ENCODE data around the gene PAX5.

Gene PAX5

DNA sequence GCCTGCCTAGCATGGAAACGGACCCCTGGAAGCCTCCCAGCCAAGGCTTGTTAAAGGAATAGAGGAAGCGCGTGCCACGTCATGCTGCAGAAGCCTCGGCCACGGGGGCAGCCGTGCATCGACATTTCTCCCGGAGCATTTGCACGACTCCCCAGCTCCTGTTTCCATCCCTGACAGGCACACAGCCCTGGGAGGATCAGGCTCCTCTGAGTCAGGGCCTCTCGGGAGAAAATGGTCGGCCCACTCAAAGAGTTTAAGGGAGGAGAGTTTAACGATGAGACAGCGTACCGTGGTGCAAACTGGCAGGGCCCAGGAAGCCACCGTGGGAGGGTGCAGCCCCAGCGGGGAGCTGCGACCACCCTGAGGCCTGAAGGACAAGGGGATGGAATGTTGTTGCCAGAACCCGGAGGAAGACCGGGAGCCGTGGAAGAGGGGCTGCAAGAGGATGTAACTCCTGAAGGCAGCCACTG is 213.6 kb downstream of the PAX5 start:
- Histone ChIP-seq H3K27ac (no peak overlapping the region), H3K9ac (no peak overlapping the region), H3K4me1 (ENCODE audit: low read depth, poor library complexity, severe bottlenecking) (no peaks in the 10 kb centered on the region), H2AFZ (ENCODE audit: low read depth) (no peak overlapping the region), H3K27me3 (ENCODE audit: insufficient read depth, low read depth) (no peaks in the 10 kb centered on the region; the same call in 1 of the 2 replicates), H3K4me3 (IDR thresholded peaks at IDR 0.05; ENCODE audit: insufficient read depth, low read depth, low read length) (no peak overlapping the region), H3K36me3 (ENCODE audit: insufficient read depth) (no peaks in the 10 kb centered on the region), H4K20me1 (ENCODE audit: insufficient read depth) (no peaks in the 10 kb centered on the region), H3K79me2 (ENCODE audit: insufficient read depth, low read depth) (no peaks in the 10 kb centered on the region), H3K4me2 (no peak overlapping the region)
- TF ChIP-seq, protein P1, sequence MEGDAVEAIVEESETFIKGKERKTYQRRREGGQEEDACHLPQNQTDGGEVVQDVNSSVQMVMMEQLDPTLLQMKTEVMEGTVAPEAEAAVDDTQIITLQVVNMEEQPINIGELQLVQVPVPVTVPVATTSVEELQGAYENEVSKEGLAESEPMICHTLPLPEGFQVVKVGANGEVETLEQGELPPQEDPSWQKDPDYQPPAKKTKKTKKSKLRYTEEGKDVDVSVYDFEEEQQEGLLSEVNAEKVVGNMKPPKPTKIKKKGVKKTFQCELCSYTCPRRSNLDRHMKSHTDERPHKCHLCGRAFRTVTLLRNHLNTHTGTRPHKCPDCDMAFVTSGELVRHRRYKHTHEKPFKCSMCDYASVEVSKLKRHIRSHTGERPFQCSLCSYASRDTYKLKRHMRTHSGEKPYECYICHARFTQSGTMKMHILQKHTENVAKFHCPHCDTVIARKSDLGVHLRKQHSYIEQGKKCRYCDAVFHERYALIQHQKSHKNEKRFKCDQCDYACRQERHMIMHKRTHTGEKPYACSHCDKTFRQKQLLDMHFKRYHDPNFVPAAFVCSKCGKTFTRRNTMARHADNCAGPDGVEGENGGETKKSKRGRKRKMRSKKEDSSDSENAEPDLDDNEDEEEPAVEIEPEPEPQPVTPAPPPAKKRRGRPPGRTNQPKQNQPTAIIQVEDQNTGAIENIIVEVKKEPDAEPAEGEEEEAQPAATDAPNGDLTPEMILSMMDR (conservative IDR thresholded peaks at IDR 0.05; ENCODE audit: low read depth, low read length): no peak

DNA sequence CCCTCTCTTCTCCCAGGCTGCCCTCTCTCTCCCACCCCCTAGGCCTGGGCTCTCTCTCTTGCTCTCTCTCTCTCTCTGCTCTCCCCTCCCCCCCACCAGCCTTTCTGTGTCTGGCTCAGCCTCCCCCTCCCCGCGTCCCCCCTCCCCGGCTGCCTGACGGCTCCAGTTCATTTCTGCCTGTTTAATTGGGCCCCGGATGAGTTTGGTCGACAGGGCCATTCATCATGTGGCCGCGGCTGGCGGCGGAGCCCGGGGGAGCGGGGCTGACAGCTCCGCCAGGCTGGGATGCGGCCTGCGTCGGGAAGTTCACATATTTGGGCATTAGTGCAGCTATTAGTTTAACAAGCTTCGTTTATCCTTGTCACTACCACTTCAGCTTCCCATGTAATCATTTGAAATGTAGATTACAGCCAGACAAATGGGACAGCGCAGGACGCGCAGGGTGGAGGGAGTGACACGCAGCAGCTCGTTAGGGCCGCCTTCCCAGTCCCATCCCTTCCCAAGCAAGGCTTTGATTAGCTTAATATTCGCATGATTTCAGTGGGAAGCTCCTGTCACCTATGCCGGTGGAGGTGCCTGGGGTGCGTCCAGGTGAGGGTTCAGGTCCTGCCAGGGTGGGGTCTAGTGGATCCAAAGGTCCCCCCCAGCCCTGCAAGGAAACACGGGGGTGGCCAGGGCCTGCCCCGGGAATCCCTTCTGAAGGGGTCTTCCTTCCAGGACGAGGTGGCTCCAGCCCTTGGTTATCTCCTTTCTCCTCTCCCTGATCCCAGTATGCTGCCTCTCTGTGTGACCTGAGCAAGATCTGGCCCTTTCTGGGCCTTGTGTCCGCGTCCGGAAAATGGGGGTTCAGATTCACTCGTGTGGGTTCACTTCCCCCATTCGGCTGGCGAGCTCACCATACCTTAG is 214.8 kb downstream of the PAX5 start:
- Histone ChIP-seq H3K4me1 (ENCODE audit: low read depth, poor library complexity, severe bottlenecking) (no peaks in the 10 kb centered on the region), H4K20me1 (ENCODE audit: insufficient read depth) (no peaks in the 10 kb centered on the region), H2AFZ (ENCODE audit: low read depth) (no peak overlapping the region), H3K4me3 (IDR thresholded peaks at IDR 0.05; ENCODE audit: insufficient read depth, low read depth, low read length) (no peak overlapping the region), H3K36me3 (ENCODE audit: insufficient read depth) (no peaks in the 10 kb centered on the region), H3K4me2 (no peak overlapping the region), H3K27me3 (ENCODE audit: insufficient read depth, low read depth) (no peaks in the 10 kb centered on the region; the same call in 1 of the 2 replicates), H3K79me2 (ENCODE audit: insufficient read depth, low read depth) (no peaks in the 10 kb centered on the region), H3K9ac (no peak overlapping the region), H3K27ac (no peak overlapping the region)
- TF ChIP-seq, protein P1 (conservative IDR thresholded peaks at IDR 0.05; ENCODE audit: low read depth, low read length): no peak

GRCh38 chr9:36818242-36818938 is 215.7 kb downstream of the PAX5 start:
- H3K27ac ChIP-seq: no peak overlapping the region
- no peaks in the 10 kb centered on the region for H3K79me2 ChIP-seq (ENCODE audit: insufficient read depth, low read depth)
- H3K4me1 ChIP-seq (ENCODE audit: low read depth, poor library complexity, severe bottlenecking): no peaks in the 10 kb centered on the region
- no peaks in the 10 kb centered on the region for H4K20me1 ChIP-seq (ENCODE audit: insufficient read depth)
- H3K4me2 ChIP-seq: no peak overlapping the region
- no peak overlapping the region for H3K4me3 ChIP-seq (IDR thresholded peaks at IDR 0.05; ENCODE audit: insufficient read depth, low read depth, low read length)
- H2AFZ ChIP-seq (ENCODE audit: low read depth): no peak overlapping the region
- no peaks in the 10 kb centered on the region for H3K36me3 ChIP-seq (ENCODE audit: insufficient read depth)
- H3K27me3 ChIP-seq (ENCODE audit: insufficient read depth, low read depth): no peaks in the 10 kb centered on the region; the same call in 1 of the 2 replicates
- no peak overlapping the region for H3K9ac ChIP-seq
- TF ChIP-seq, protein P1 (conservative IDR thresholded peaks at IDR 0.05; ENCODE audit: low read depth, low read length): no peak

GRCh38 chr9:36817160-36817834 is 216.8 kb downstream of the PAX5 start:
- no peaks in the 10 kb centered on the region for H4K20me1 ChIP-seq (ENCODE audit: insufficient read depth)
- H3K27me3 ChIP-seq (ENCODE audit: insufficient read depth, low read depth): no peaks in the 10 kb centered on the region; the same call in 1 of the 2 replicates
- TF ChIP-seq, protein P1 (conservative IDR thresholded peaks at IDR 0.05; ENCODE audit: low read depth, low read length): no peak
- no peaks in the 10 kb centered on the region for H3K79me2 ChIP-seq (ENCODE audit: insufficient read depth, low read depth)
- no peak overlapping the region for H3K9ac ChIP-seq
- no peak overlapping the region for H3K4me3 ChIP-seq (IDR thresholded peaks at IDR 0.05; ENCODE audit: insufficient read depth, low read depth, low read length)
- no peaks in the 10 kb centered on the region for H3K4me1 ChIP-seq (ENCODE audit: low read depth, poor library complexity, severe bottlenecking)
- H3K27ac ChIP-seq: no peak overlapping the region
- H3K36me3 ChIP-seq (ENCODE audit: insufficient read depth): no peaks in the 10 kb centered on the region
- H3K4me2 ChIP-seq: no peak overlapping the region
- no peak overlapping the region for H2AFZ ChIP-seq (ENCODE audit: low read depth)

All from KMS-11 (cell line).